IMR-90 (cell line): ENCODE results near the gene HS6ST3. TPM values are rescaled to one million over a fixed set of nuclear protein-coding genes. Genes with fewer than 3 reads are reported as not detected.

Experiments
- ATAC-seq: fragments of 200-7000 bp; cut with Tn5 transposase; 2 replicates; pipeline ENCODE4 v1.9.1; 2020; ENCODE audit warnings: low read depth, mild to moderate bottlenecking, moderate library complexity
- BruUV-seq: library from RNA; stranded (reverse); fragments of 400-500 nt; replicated peaks from 2 replicates; lab custom pipeline; 2021; lab: Mats Ljungman, UMichigan
- CTCF ChIA-PET: fragments of 300-600 bp; formaldehyde crosslinking; extraction: SDS; loops from one replicate; lab custom pipeline; 2021; ENCODE audit warnings: antibody characterized with exemption; lab: Yijun Ruan, JAX
- POLR2A ChIA-PET: fragments of 300-600 bp; sonication (Branson Sonifier 250); formaldehyde crosslinking; loops from one replicate; lab custom pipeline; 2022; ENCODE audit warnings: antibody characterized with exemption; ENCODE audit not compliant: unreplicated experiment; lab: Charles Lee
- DNase-seq: peaks from one replicate; pipeline ENCODE4 v3.0.0; 2013
- H2AFZ ChIP-seq: replicated peaks from 2 replicates; pipeline ENCODE3; 2013; ENCODE audit warnings: low read length, mild to moderate bottlenecking; ENCODE audit not compliant: poor library complexity
- H2AK5ac ChIP-seq: 2 replicates; pipeline ENCODE4 v1.6.1; 2013; ENCODE audit warnings: low read depth, low read length, inconsistent platforms
- H2AK9ac ChIP-seq: replicated peaks from 2 replicates; pipeline ENCODE3; 2013; ENCODE audit warnings: mild to moderate bottlenecking, low read depth, low read length, moderate library complexity; ENCODE audit not compliant: poor library complexity
- H2BK120ac ChIP-seq: 2 replicates; pipeline ENCODE4 v1.6.1; 2013; ENCODE audit warnings: low read depth, low read length, inconsistent platforms
- H2BK15ac ChIP-seq: 3 replicates; pipeline ENCODE4 v1.6.1; 2013; ENCODE audit warnings: low read depth, low read length, inconsistent platforms
- H2BK20ac ChIP-seq: 2 replicates; pipeline ENCODE4 v1.6.1; 2013; ENCODE audit warnings: low read depth, mild to moderate bottlenecking, inconsistent platforms, low read length, moderate library complexity
- H2BK5ac ChIP-seq: 2 replicates; pipeline ENCODE4 v1.6.1; 2013; ENCODE audit warnings: mild to moderate bottlenecking, low read depth, low read length, inconsistent platforms; ENCODE audit not compliant: poor library complexity, severe bottlenecking
- H3K14ac ChIP-seq: replicated peaks from 2 replicates; pipeline ENCODE4 v1.6.1; 2013; ENCODE audit warnings: low read depth, low read length, inconsistent platforms
- H3K18ac ChIP-seq: 2 replicates; pipeline ENCODE4 v1.6.1; 2013; ENCODE audit warnings: low read depth, low read length, control low read depth
- H3K23ac ChIP-seq: 2 replicates; pipeline ENCODE4 v1.6.1; 2013; ENCODE audit warnings: low read depth, low read length, inconsistent platforms
- H3K27ac ChIP-seq: 2 replicates; pipeline ENCODE4 v1.5.1; 2013; ENCODE audit warnings: mild to moderate bottlenecking, control low read depth, low read length; ENCODE audit not compliant: insufficient read depth
- H3K27me3 ChIP-seq: 2 replicates; pipeline ENCODE4 v1.6.1; 2013; ENCODE audit warnings: low read length; ENCODE audit not compliant: control insufficient read depth, insufficient read depth
- H3K36me3 ChIP-seq: 2 replicates; pipeline ENCODE4 v1.6.1; 2013; ENCODE audit warnings: low read length, mixed read lengths; ENCODE audit not compliant: control insufficient read depth, insufficient read depth
- H3K4ac ChIP-seq: 2 replicates; pipeline ENCODE4 v1.6.1; 2013; ENCODE audit warnings: low read depth, low read length, inconsistent platforms
- H3K4me1 ChIP-seq: 2 replicates; pipeline ENCODE4 v1.6.1; 2013; ENCODE audit warnings: low read length, mixed read lengths; ENCODE audit not compliant: control insufficient read depth, insufficient read depth
- H3K4me2 ChIP-seq: 2 replicates; pipeline ENCODE4 v1.6.1; 2013; ENCODE audit warnings: low read depth, mild to moderate bottlenecking, control low read depth, low read length, moderate library complexity
- H3K4me3 ChIP-seq: 2 replicates; pipeline ENCODE4 v1.5.1; 2013; ENCODE audit warnings: low read depth, mild to moderate bottlenecking, control low read depth, low read length, moderate library complexity; ENCODE audit not compliant: insufficient read depth
- H3K56ac ChIP-seq: 2 replicates; pipeline ENCODE4 v1.6.1; 2013; ENCODE audit warnings: low read length, inconsistent platforms; ENCODE audit not compliant: insufficient read depth; ENCODE audit errors: extremely low read depth
- H3K79me1 ChIP-seq, 2 experiments: 2 replicates each; pipeline ENCODE4 v1.6.1; 2013; ENCODE audit warnings: low read length in 2 of 2, inconsistent platforms in 1 of 2, low read depth in 1 of 2
- H3K9ac ChIP-seq: 2 replicates; pipeline ENCODE4 v1.6.1; 2013; ENCODE audit warnings: low read depth, low read length, control low read depth
- H3K9me1 ChIP-seq: 2 replicates; pipeline ENCODE4 v1.6.1; 2013; ENCODE audit warnings: low read length, inconsistent platforms; ENCODE audit not compliant: insufficient read depth
- H3K9me3 ChIP-seq: 2 replicates; pipeline ENCODE4 v1.6.1; 2013; ENCODE audit warnings: low read length; ENCODE audit not compliant: control insufficient read depth, insufficient read depth
- H4K20me1 ChIP-seq: 2 replicates; pipeline ENCODE4 v1.6.1; 2013; ENCODE audit warnings: low read length, inconsistent platforms; ENCODE audit not compliant: insufficient read depth
- H4K5ac ChIP-seq: 2 replicates; pipeline ENCODE4 v1.6.1; 2013; ENCODE audit warnings: mild to moderate bottlenecking, low read depth, low read length, control low read depth
- H4K8ac ChIP-seq, 2 experiments: 2 replicates each; pipeline ENCODE4 v1.6.1; 2013; ENCODE audit warnings: low read depth in 2 of 2, low read length in 2 of 2, control low read depth in 1 of 2, inconsistent platforms in 1 of 2
- H4K91ac ChIP-seq: 2 replicates; pipeline ENCODE4 v1.6.1; 2013; ENCODE audit warnings: low read depth, low read length, inconsistent platforms; ENCODE audit not compliant: insufficient read depth
- BHLHE40 ChIP-seq: fragments of 150-350 bp; IDR thresholded peaks from 2 replicates; pipeline ENCODE4 v1.6.1; 2016; ENCODE audit warnings: mild to moderate bottlenecking, low read depth, low read length
- MAFK ChIP-seq: IDR thresholded peaks from 2 replicates; pipeline ENCODE4 v1.6.1; 2012; ENCODE audit warnings: low read depth, low read length, improper control_type of control experiment
- MAZ ChIP-seq: IDR thresholded peaks from 2 replicates; pipeline ENCODE4 v1.6.1; 2012; ENCODE audit warnings: low read depth, mild to moderate bottlenecking, low read length, improper control_type of control experiment, moderate library complexity, borderline replicate concordance
- MXI1 ChIP-seq: IDR thresholded peaks from 2 replicates; pipeline ENCODE4 v1.6.1; 2012; ENCODE audit warnings: low read depth, mild to moderate bottlenecking, low read length, moderate library complexity, borderline replicate concordance
- NFE2L2 ChIP-seq: fragments of 150-350 bp; IDR thresholded peaks from 2 replicates; pipeline ENCODE4 v1.6.1; 2016; ENCODE audit warnings: low read depth, mild to moderate bottlenecking, low read length
- SMC3 ChIP-seq: fragments of 150-350 bp; IDR thresholded peaks from 2 replicates; pipeline ENCODE4 v1.6.1; 2016; ENCODE audit warnings: low read depth, mild to moderate bottlenecking, antibody characterized with exemption, low read length, moderate library complexity
- WGBS, 2 experiments: methylation state at CpG; one replicate each; pipeline versions ENCODE4 v1.1.5 to v1.1.7; 2013; ENCODE audit warnings: missing lambda C conversion rate in 2 of 2; ENCODE audit not compliant: insufficient read length in 1 of 2; ENCODE audit errors: extremely low coverage in 2 of 2; 5-methylcytosine and 5-hydroxymethylcytosine counted together
- dilution Hi-C: fragments of 300-500 bp; cut with HindIII; formaldehyde crosslinking; loops from one replicate; pipeline ENCODE4 v1.14.3; 2018; ENCODE audit warnings: low sequenced_read_pairs; ENCODE audit not compliant: unreplicated experiment
- in situ Hi-C: fragments of 300-500 bp; cut with MboI; formaldehyde crosslinking; loops from 3 replicates; pipeline ENCODE4 v1.14.3; 2019; ENCODE audit warnings: low sequenced_read_pairs, inconsistent platforms, mixed read lengths
- intact Hi-C: fragments of 100-400 bp; cut with micrococcal nuclease; formaldehyde crosslinking; loops from 2 replicates; pipeline ENCODE4 v1.10.0; 2022
- polyA plus RNA-seq, 3 experiments: library from polyadenylated mRNA; depleted of rRNA; stranded (reverse); fragments of >200 nt; gene quantifications; 2 replicates each; pipeline ENCODE4 v1.2.3, GENCODE V29; 2012; ENCODE audit warnings: low replicate concordance in 1 of 3
- total RNA-seq: library from RNA; depleted of rRNA; stranded (reverse); fragments of >200 nt; gene quantifications from 2 replicates; pipeline ENCODE4 v1.2.3, GENCODE V29; 2012
- TF ChIP-seq, protein P1 (sequence below): fragments of 150-350 bp; IDR thresholded peaks from 2 replicates; pipeline ENCODE4 v1.6.1; 2017; ENCODE audit warnings: mild to moderate bottlenecking, antibody characterized with exemption, low read length, low read depth
- TF ChIP-seq, protein P2 (sequence below): conservative IDR thresholded peaks from 2 replicates; pipeline ENCODE4 v1.5.1; 2012; ENCODE audit warnings: mild to moderate bottlenecking, low read depth, low read length, improper control_type of control experiment

Gene HS6ST3
- total and polyA plus RNA-seq, 2 of the 4 experiments (the other 2 are of a cell fraction): not detected

DNA sequence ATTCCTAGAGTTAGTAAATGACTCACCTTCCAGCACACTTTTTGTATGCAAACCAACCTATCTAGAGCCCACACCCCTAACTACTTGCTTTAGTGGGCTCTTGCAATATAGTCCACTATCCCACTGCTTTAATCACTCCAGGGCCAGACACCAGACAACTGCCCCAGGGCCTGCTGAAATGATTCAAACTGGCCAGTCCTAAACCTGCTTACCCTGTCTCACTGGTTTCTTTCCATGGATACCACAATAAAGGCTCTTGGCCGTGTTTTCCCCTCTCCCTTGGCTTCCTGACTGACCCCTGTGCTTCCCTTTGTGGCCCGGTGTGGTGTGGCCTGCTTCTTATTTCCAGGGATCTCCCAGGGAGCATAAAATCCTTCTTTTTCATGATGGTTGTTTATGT, 14.6 kb downstream of the HS6ST3 start:
- no peak for DNase-seq
- CTCF ChIA-PET: no interaction called here
- no peak overlapping the region for H3K4me2 ChIP-seq
- H3K23ac ChIP-seq: no peak overlapping the region
- no peak overlapping the region for H3K27ac ChIP-seq
- no peak overlapping the region for H2AK5ac ChIP-seq
- H2BK15ac ChIP-seq: no peak overlapping the region
- no peak overlapping the region for H3K18ac ChIP-seq
- H4K8ac ChIP-seq: no peak overlapping the region
- dilution Hi-C loops: no loop called here
- peaks cover 2% of the 10 kb centered on the region; the same call in 1 of the 2 replicates for H3K27me3 ChIP-seq
- H3K4me3 ChIP-seq: no peak overlapping the region
- H4K91ac ChIP-seq: no peak overlapping the region
- H3K9ac ChIP-seq: no peak overlapping the region
- TF ChIP-seq MAZ (no peak), MAFK (no peak), SMC3 (no peak), MXI1 (no peak), BHLHE40 (no peak), NFE2L2 (no peak)
- TF ChIP-seq, protein P1, sequence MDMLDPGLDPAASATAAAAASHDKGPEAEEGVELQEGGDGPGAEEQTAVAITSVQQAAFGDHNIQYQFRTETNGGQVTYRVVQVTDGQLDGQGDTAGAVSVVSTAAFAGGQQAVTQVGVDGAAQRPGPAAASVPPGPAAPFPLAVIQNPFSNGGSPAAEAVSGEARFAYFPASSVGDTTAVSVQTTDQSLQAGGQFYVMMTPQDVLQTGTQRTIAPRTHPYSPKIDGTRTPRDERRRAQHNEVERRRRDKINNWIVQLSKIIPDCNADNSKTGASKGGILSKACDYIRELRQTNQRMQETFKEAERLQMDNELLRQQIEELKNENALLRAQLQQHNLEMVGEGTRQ: no peak
- TF ChIP-seq, protein P2, sequence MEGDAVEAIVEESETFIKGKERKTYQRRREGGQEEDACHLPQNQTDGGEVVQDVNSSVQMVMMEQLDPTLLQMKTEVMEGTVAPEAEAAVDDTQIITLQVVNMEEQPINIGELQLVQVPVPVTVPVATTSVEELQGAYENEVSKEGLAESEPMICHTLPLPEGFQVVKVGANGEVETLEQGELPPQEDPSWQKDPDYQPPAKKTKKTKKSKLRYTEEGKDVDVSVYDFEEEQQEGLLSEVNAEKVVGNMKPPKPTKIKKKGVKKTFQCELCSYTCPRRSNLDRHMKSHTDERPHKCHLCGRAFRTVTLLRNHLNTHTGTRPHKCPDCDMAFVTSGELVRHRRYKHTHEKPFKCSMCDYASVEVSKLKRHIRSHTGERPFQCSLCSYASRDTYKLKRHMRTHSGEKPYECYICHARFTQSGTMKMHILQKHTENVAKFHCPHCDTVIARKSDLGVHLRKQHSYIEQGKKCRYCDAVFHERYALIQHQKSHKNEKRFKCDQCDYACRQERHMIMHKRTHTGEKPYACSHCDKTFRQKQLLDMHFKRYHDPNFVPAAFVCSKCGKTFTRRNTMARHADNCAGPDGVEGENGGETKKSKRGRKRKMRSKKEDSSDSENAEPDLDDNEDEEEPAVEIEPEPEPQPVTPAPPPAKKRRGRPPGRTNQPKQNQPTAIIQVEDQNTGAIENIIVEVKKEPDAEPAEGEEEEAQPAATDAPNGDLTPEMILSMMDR: no peak
- H2AK9ac ChIP-seq: no peak overlapping the region
- no peak overlapping the region for H2BK120ac ChIP-seq
- BruUV-seq: no TSS peak
- H2AFZ ChIP-seq: no peak overlapping the region
- no peak overlapping the region for H3K56ac ChIP-seq
- no peak overlapping the region for H2BK20ac ChIP-seq
- no CpG with 5 or more reads among the region's 2 CpGs for WGBS, 2 experiments
- H3K4me1 ChIP-seq: no peaks in the 10 kb centered on the region
- no peaks in the 10 kb centered on the region for H3K36me3 ChIP-seq
- no peaks in the 10 kb centered on the region for H4K20me1 ChIP-seq
- H3K9me1 ChIP-seq: no peaks in the 10 kb centered on the region
- no peak overlapping the region for H4K5ac ChIP-seq
- no peak overlapping the region for H3K4ac ChIP-seq
- no peaks in the 10 kb centered on the region for H3K9me3 ChIP-seq
- ATAC-seq: no peak
- H2BK5ac ChIP-seq: no peak overlapping the region
- no peaks in the 10 kb centered on the region for H3K79me1 ChIP-seq
- no peak overlapping the region for H3K14ac ChIP-seq
- intact Hi-C loops: no loop called here
- in situ Hi-C loops: no loop called here
- POLR2A ChIA-PET: no interaction called here
